HUDEP-2 (cell line): ENCODE results near the gene NFE2.

Experiments
- DNase-seq, 76 experiments: peaks; one replicate each; lab custom pipeline; 2025; ENCODE audit not compliant: unreplicated experiment in 76 of 76; lab: John Stamatoyannopoulos, UW

NFE2 gene

DNA sequence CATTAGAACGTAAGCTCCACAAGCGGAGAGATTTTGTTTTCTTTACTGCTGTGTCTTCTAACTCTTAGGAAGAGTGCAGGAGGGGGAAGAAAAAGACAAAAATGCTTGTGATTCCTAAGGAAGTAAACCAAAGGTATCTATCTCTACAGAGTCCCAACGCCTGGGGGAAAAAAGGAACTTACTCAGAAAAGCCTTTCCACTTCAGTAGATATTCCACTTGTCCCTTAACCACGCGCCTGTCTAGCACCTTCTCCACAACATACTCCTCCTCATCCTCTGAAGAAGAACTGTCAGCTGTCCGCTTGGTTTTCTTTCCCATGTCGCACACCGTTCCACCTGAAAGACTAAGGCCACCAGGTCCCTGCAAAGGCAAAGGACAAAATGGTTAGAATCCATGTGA lies 43.5 kb downstream of the NFE2 start:
- DNase-seq, result no peak

GRCh38 chr12:54253240-54253639 lies 47.6 kb downstream of the NFE2 start:
- no peak for DNase-seq

DNA sequence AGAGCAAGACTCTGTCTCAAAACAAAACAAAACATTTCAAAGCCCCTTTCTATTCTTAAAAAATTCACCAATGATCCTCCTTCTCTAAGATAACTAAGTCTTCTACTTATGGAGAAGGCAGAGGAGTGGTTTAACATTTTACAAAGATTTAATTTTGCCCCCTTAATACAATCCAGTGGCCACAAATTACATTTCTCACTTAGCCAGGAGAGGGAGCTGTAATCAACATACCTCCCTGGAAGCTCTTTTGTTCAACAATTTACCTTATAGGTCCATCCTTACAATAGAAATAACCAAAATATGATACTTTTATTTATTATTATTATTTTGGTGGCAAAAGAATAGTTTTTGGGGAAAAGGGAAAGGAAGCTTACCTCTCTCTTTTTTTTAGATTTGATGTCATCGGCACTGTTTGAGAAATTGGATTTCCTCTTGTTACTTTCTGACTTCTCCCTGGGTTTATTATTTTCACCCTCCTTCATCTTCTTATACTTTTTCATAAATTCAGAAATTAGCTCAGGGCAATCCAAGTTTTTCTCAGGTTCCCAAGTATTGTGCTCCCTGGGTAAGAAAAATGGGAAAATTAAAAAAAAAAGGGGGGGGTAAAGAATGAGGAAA lies 49.0 kb downstream of the NFE2 start:
- peak in 24 of 76 experiments; percentile 1 to 59 (median 24) for DNase-seq

DNA sequence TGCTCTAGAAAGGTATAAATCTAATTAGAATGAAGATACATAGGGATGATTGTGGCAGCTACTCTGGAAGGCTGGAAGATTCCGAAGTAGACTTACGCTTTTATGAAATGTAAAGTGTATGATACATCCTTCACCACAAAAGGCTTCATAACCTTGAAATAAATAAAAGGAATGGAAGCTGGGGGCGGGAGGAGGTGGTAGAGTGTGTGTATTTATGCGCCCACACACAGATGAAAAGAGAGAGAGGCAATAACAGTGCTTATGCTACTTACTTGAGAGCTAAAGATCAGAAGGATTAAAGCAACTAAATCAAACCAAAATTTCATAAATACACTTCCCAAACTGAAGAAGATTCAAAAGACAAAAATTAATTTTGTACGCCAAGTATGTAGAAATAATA lies 51.3 kb downstream of the NFE2 start:
- DNase-seq, result no peak

- DNase-seq, result no peak
These were observed 54.7 kb downstream of the NFE2 start for GRCh38 chr12:54246011-54246641.
